A673 (cell line): ENCODE results near the gene RPL39L.

Experiments used
- EZH2 ChIP-seq: fragments of 200-600 bp; sonication (generic); IDR thresholded peaks from 2 replicates; pipeline ENCODE4 v1.6.1; 2017; ENCODE audit warnings: borderline replicate concordance, low read depth, mild to moderate bottlenecking, mixed read lengths, antibody characterized with exemption, low read length; ENCODE audit not compliant: poor library complexity, severe bottlenecking
- TF ChIP-seq, protein P1 (sequence below): fragments of 300-800, 200-600 bp; sonication (generic); conservative IDR thresholded peaks from 2 replicates; pipeline ENCODE4 v1.5.1; 2017; ENCODE audit warnings: low read depth, mild to moderate bottlenecking, antibody characterized with exemption, low read length, moderate library complexity, mixed read lengths

DNA sequence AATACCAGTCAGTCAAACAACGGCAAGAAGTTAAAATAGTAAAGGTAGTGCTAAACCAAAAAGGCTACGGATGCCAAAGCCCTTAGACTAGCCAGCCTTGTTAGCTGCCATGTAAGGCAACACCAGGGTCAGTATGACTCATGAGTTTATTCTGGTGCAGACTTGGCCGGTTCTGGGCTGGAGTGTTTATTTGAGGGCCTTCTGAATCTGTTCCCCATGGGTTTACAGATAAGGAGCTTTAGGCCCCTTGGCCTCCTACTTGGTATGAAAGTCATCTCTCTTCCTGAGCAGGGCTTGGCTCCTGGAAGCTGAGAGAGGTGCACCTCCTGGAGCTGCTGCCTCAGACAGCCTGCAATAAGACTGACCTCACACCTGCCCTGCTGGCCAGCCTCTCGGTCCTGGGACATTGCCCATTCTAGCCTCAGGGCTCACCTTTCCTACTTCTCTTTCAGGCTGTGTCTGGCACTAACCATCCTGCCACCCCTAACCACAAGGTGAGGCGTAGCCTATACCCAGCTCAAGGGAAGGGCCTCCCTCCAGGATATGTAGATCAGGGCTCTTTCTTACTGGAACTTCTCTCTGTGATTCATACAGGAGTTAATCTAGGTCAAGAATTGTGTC is 47.6 kb upstream of the RPL39L start:
- TF ChIP-seq EZH2: no peak
- TF ChIP-seq, protein P1, sequence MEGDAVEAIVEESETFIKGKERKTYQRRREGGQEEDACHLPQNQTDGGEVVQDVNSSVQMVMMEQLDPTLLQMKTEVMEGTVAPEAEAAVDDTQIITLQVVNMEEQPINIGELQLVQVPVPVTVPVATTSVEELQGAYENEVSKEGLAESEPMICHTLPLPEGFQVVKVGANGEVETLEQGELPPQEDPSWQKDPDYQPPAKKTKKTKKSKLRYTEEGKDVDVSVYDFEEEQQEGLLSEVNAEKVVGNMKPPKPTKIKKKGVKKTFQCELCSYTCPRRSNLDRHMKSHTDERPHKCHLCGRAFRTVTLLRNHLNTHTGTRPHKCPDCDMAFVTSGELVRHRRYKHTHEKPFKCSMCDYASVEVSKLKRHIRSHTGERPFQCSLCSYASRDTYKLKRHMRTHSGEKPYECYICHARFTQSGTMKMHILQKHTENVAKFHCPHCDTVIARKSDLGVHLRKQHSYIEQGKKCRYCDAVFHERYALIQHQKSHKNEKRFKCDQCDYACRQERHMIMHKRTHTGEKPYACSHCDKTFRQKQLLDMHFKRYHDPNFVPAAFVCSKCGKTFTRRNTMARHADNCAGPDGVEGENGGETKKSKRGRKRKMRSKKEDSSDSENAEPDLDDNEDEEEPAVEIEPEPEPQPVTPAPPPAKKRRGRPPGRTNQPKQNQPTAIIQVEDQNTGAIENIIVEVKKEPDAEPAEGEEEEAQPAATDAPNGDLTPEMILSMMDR: no peak
